Hematopoietic multipotent progenitor cell treated with erythropoietin and hydrocortisone succinate and interleukin-3 and kit ligand, for 6 days (in vitro differentiated cells): ENCODE data around the gene MRPL37.
A peak's percentile ranks its signal among the peaks of the same experiment; 100 is the strongest.
"Not testable (repeated sequence)": the region's sequence is repeated elsewhere in the genome, so short reads cannot be mapped to it uniquely, and the experiment has no call there.

Source experiments
- DNase-seq: peaks from one replicate; pipeline ENCODE4 v3.0.0-alpha.2; 2015

MRPL37 gene

GRCh38 chr1:54199765-54200518 is at the start of gene MRPL37, which contains the start of gene CYB5RL:
TSS of gene MRPL37 (plus strand) at chr1:54200167. CDS start at chr1:54200244, 77 bp downstream.
TSS of gene CYB5RL (minus strand) at chr1:54200030. CDS start at chr1:54195616, 4,414 bp downstream.
- DNase-seq: peak; percentile 99

- DNase-seq: no peak
These were observed 49.0 kb upstream of the MRPL37 start for GRCh38 chr1:54151013-54151412.

GRCh38 chr1:54152696-54153095 is 47.3 kb upstream of the MRPL37 start, which contains the start of gene CDCP2:
TSS of gene CDCP2 (minus strand) at chr1:54153000. CDS start at chr1:54152922, 78 bp downstream.
- no peak for DNase-seq

GRCh38 chr1:54153535-54154439 is 46.2 kb upstream of the MRPL37 start:
- DNase-seq: no peak

- no peak for DNase-seq
These were observed 43.8 kb upstream of the MRPL37 start for GRCh38 chr1:54156201-54156600.

- DNase-seq: no peak
These were observed 43.0 kb upstream of the MRPL37 start for GRCh38 chr1:54156986-54157385.

GRCh38 chr1:54157401-54157800 is 42.6 kb upstream of the MRPL37 start:
- peak; percentile 67 for DNase-seq

- peak; percentile 31 for DNase-seq
These were observed 41.9 kb upstream of the MRPL37 start for GRCh38 chr1:54158071-54158470.

GRCh38 chr1:54159733-54160316 is 40.1 kb upstream of the MRPL37 start:
- no peak for DNase-seq

- no peak for DNase-seq
These were observed 39.6 kb upstream of the MRPL37 start for GRCh38 chr1:54160351-54160750.

GRCh38 chr1:54161495-54162168 is 38.3 kb upstream of the MRPL37 start:
- DNase-seq: no peak

GRCh38 chr1:54163051-54163450 is 36.9 kb upstream of the MRPL37 start:
- DNase-seq: no peak

GRCh38 chr1:54163573-54163972 is 36.4 kb upstream of the MRPL37 start:
- DNase-seq: no peak

GRCh38 chr1:54165146-54165545 is 34.8 kb upstream of the MRPL37 start:
- DNase-seq: no peak

- DNase-seq: not testable (repeated sequence)
These were observed 33.6 kb upstream of the MRPL37 start for GRCh38 chr1:54166357-54166756.

GRCh38 chr1:54167422-54168139 is 32.4 kb upstream of the MRPL37 start:
- no peak for DNase-seq

- no peak for DNase-seq
These were observed 31.6 kb upstream of the MRPL37 start for GRCh38 chr1:54168206-54168965.

GRCh38 chr1:54169068-54169467 is 30.9 kb upstream of the MRPL37 start:
- DNase-seq: no peak

GRCh38 chr1:54171016-54171415 is 29.0 kb upstream of the MRPL37 start:
- DNase-seq: no peak

- no peak for DNase-seq
These were observed 28.4 kb upstream of the MRPL37 start for GRCh38 chr1:54171606-54172005.
